Nephron (organoid): ENCODE data around the gene UBE3D.

ENCODE experiments used
- H3K27ac Mint-ChIP-seq, 3 experiments: 2 replicates each; pipeline ENCODE4 v1.8.0; 2020; ENCODE audit warnings: mixed read lengths in 3 of 3, mild to moderate bottlenecking in 2 of 3, moderate library complexity in 1 of 3
- H3K27me3 Mint-ChIP-seq: 2 replicates; pipeline ENCODE4 v1.8.0; 2021; ENCODE audit warnings: low read depth, mild to moderate bottlenecking, moderate library complexity, mixed read lengths
- H3K36me3 Mint-ChIP-seq: 2 replicates; pipeline ENCODE4 v1.8.0; 2020; ENCODE audit warnings: low read depth, mixed read lengths
- H3K4me1 Mint-ChIP-seq: 2 replicates; pipeline ENCODE4 v1.8.0; 2020; ENCODE audit warnings: mixed read lengths
- H3K4me3 Mint-ChIP-seq, 3 experiments: 2 replicates each; pipeline ENCODE4 v1.8.0; 2020; ENCODE audit warnings: mild to moderate bottlenecking in 3 of 3, mixed read lengths in 3 of 3, moderate library complexity in 2 of 3
- H3K9me3 Mint-ChIP-seq: 2 replicates; pipeline ENCODE4 v1.8.0; 2020; ENCODE audit warnings: mixed read lengths
- TF ChIP-seq, protein P1 (sequence below), 3 experiments: fragments of 200-600 bp; sonication (generic); IDR thresholded peaks; one replicate each; pipeline ENCODE4 v1.5.0; 2021; ENCODE audit warnings: antibody characterized with exemption in 3 of 3; ENCODE audit not compliant: unreplicated experiment in 3 of 3

UBE3D gene

DNA sequence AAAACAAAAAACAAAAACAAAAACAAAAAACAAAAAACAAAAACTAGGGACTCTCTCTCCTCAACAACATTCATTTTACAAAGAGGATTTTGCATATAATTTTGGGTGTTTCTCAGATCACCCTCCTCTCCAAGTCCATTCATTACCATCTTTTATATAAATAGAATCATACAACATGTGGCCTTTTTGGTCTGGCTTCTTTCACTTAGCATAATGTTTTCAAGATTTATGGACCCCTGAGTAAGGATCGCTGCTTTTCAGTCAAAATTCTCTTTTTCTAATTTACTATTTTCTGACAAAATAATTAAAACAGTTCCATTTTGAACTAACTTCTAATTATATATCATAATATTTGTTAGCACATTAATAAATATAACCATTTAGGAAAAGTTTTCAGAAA is 94.8 kb downstream of the UBE3D start:
- H3K4me3 Mint-ChIP-seq = no peak overlapping the region
- H3K27me3 Mint-ChIP-seq = no peaks in the 10 kb centered on the region
- no peaks in the 10 kb centered on the region for H3K4me1 Mint-ChIP-seq
- H3K9me3 Mint-ChIP-seq = peaks cover 2% of the 10 kb centered on the region
- TF ChIP-seq, protein P1, sequence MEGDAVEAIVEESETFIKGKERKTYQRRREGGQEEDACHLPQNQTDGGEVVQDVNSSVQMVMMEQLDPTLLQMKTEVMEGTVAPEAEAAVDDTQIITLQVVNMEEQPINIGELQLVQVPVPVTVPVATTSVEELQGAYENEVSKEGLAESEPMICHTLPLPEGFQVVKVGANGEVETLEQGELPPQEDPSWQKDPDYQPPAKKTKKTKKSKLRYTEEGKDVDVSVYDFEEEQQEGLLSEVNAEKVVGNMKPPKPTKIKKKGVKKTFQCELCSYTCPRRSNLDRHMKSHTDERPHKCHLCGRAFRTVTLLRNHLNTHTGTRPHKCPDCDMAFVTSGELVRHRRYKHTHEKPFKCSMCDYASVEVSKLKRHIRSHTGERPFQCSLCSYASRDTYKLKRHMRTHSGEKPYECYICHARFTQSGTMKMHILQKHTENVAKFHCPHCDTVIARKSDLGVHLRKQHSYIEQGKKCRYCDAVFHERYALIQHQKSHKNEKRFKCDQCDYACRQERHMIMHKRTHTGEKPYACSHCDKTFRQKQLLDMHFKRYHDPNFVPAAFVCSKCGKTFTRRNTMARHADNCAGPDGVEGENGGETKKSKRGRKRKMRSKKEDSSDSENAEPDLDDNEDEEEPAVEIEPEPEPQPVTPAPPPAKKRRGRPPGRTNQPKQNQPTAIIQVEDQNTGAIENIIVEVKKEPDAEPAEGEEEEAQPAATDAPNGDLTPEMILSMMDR (IDR thresholded peaks at IDR 0.05; ENCODE audit: unreplicated experiment in 3 of 3) = no peak
- no peak overlapping the region for H3K27ac Mint-ChIP-seq
- peaks cover 11% of the 10 kb centered on the region for H3K36me3 Mint-ChIP-seq

DNA sequence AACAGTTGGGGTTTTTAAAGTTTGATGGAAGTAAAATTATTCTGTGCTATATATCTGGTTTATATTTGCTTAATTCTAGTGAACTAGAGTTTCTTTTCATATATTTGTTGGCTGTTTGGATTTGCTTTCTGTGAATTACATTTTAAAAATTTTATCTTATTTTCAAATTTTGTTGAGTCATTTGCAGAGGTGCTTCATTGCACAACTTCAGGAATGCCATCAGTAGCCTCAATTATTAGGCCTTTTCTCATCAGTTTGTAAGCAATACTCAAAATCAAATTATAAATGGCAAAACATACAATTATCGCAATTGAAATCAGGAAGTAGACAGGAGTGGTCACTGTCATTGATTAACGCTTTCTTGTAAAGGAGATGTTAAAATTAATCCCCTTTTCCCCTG is 96.9 kb downstream of the UBE3D start:
- Mint-ChIP-seq H3K27ac (no peak overlapping the region), H3K27me3 (no peaks in the 10 kb centered on the region), H3K4me1 (no peaks in the 10 kb centered on the region), H3K4me3 (no peak overlapping the region), H3K36me3 (peaks cover 11% of the 10 kb centered on the region), H3K9me3 (peaks cover 2% of the 10 kb centered on the region)
- TF ChIP-seq, protein P1 (IDR thresholded peaks at IDR 0.05; ENCODE audit: unreplicated experiment in 3 of 3) = no peak

DNA sequence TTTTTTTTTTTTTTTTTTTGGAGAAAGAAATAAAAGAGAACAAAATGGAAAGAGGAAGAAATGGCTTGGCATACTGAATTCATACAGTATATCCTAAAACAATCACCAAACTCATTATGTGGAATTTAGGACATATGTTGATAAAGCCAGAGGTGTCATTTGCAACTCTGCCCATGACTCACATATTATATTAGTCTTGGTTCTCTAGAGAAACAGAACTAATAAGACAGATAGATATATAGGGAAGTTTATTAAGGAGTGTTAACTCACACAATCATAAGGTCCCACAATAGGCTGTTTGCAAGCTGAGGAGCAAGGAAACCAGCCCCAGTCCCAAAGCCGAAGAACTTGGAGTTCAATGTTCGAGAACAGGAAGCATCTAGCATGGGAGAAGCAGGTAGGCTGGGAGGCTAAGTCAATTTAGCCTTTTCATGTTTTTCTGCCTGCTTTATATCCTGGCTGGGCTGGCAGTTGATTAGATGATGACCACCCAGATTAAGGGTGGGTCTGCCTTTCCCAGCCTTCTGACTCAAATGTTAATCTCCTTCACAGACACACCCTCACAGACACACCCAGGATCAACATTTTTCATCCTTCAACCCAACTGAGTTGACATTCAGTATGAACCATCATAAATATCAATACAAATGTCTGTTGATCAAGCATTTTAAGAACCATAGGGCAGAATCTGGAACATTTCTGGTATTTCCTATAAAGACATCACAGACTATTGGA is 102.3 kb downstream of the UBE3D start:
- TF ChIP-seq, protein P1 (IDR thresholded peaks at IDR 0.05; ENCODE audit: unreplicated experiment in 3 of 3) = no peak
- Mint-ChIP-seq H3K36me3 (peaks cover 19% of the 10 kb centered on the region), H3K4me3 (no peak overlapping the region), H3K4me1 (peaks cover 25% of the 10 kb centered on the region), H3K27me3 (no peaks in the 10 kb centered on the region), H3K27ac (no peak overlapping the region), H3K9me3 (no peaks in the 10 kb centered on the region)

DNA sequence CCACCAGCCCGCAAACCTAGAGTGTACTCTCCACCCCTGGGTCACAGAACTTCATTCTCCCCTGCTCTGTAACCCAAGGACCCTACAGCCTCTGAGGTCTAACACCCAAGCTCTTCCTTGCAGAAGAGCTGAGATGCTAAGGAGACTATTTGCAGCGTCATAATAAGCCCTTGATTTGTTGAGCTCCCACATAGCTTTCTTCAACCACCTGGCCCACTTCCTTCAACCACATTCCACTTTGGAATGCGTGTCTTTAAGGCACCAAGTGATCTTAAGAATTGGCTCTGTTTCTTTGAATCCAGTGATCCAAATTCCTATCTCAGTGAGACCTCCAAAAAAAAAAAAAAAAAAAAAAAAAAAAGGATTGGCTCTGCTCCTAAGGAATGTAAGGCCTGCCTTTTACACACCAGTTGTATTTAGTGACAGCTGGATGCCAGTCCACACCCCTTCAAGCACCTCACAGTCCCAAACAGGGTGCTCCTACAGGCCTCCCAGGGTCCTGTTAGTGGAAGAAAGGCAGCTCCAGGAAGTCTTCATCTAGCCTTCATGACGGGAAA is 106.2 kb downstream of the UBE3D start:
- Mint-ChIP-seq H3K4me3 (peak overlapping the region in 2 of 3 experiments; percentile 48 to 82), H3K27me3 (no peaks in the 10 kb centered on the region)

DNA sequence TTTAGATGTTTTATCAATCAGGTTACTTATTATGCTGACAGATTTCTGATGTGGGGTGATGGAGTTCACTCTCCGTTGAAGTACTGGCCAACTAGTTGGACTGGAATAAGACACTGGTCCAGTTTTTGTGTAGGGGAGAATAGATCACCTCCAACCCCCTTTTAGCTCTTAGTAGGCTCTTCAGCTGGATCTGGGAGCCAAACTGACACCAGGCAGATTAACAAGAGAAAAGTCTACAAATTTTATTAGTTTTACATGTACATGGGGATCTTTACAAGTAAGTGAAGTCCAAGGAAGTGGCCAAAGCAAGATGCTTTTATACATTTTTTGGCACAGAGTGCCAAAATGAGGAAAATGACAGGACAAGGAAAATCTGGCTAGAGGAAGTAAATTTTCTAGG is 107.1 kb downstream of the UBE3D start:
- TF ChIP-seq, protein P1 (IDR thresholded peaks at IDR 0.05; ENCODE audit: unreplicated experiment in 3 of 3) = no peak
- Mint-ChIP-seq H3K4me1 (peaks cover 59% of the 10 kb centered on the region), H3K27ac (peak overlapping the region in 2 of 3 experiments; percentile 22 to 84), H3K9me3 (no peaks in the 10 kb centered on the region), H3K27me3 (no peaks in the 10 kb centered on the region), H3K4me3 (peak overlapping the region in 2 of 3 experiments; percentile 47 to 57), H3K36me3 (peaks cover 24% of the 10 kb centered on the region)

More for the DNA sequence above, 106.2 kb downstream of the UBE3D start:
- Mint-ChIP-seq H3K27ac (peak overlapping the region; percentile 63 to 84 (median 79)), H3K4me1 (peaks cover 54% of the 10 kb centered on the region), H3K9me3 (no peaks in the 10 kb centered on the region), H3K36me3 (peaks cover 21% of the 10 kb centered on the region)
- TF ChIP-seq, protein P1 (IDR thresholded peaks at IDR 0.05; ENCODE audit: unreplicated experiment in 3 of 3) = no peak

DNA sequence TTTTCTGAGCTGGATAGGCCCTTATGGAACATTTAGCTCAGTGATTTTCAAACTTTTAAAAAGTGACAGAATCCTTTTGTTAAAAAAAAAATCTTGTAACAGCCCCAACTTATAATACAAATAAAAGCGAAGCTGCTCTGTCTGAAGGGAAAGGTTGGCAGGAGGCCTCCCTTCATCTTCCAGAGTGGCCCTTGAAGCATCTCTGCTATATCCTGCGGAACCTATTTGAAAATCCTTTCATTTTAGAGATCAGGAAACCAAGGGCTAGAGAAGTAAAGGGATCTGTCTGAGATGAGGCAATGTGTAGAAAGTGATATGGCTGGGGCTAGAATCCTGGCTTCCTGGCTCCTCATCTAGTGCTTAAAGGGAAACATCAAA is 107.8 kb downstream of the UBE3D start:
- Mint-ChIP-seq H3K9me3 (no peaks in the 10 kb centered on the region), H3K27me3 (no peaks in the 10 kb centered on the region), H3K36me3 (peaks cover 26% of the 10 kb centered on the region), H3K4me3 (peak overlapping the region in 1 of 3 experiments; percentile 58), H3K4me1 (peaks cover 59% of the 10 kb centered on the region), H3K27ac (peak overlapping the region; percentile 33 to 84 (median 73))
- TF ChIP-seq, protein P1 (IDR thresholded peaks at IDR 0.05; ENCODE audit: unreplicated experiment in 3 of 3) = no peak
